ENCODE data around the gene LMLN. TPM values are rescaled to one million over a fixed set of nuclear protein-coding genes. Genes with fewer than 3 reads are reported as not detected.
"Not testable (repeated sequence)": the region's sequence is repeated elsewhere in the genome, so short reads cannot be mapped to it uniquely, and the experiment has no call there.

Gene LMLN
- total RNA-seq, 3 donors from 2014 or later (not counting 1 experiment from before 2014, with no cell fraction given) = 2.3 to 4.5 (median 4.0) TPM

- peak in 1 of 2 donors; percentile 56 for DNase-seq
- 9% methylated on average over 47 of the region's 47 CpGs for WGBS (ENCODE audit: insufficient coverage)
- H3K36me3 ChIP-seq (ENCODE audit: control insufficient read depth, insufficient read depth, low read length) = no peaks in the 10 kb centered on the region
- peaks cover 36% of the 10 kb centered on the region for H3K27me3 ChIP-seq (ENCODE audit: control insufficient read depth, insufficient read depth, low read length)
- H3K9me3 ChIP-seq (ENCODE audit: control insufficient read depth, insufficient read depth, low read length) = peaks cover 5% of the 10 kb centered on the region
- intact Hi-C loops (cut with micrococcal nuclease) = loop anchor here (10.0 kb wide), 1 partner anchor 175 kb away; no protein-coding TSS in a partner anchor
- peaks cover 16% of the 10 kb centered on the region for H3K4me1 ChIP-seq (ENCODE audit: control insufficient read depth, insufficient read depth, low read length)
- peaks cover 34 to 50% of the 10 kb centered on the region in 2 donors for H3K27me3 Mint-ChIP-seq (ENCODE audit: low read depth in 2 of 2)
- H3K9me3 Mint-ChIP-seq = no peaks in the 10 kb centered on the region
- H3K36me3 Mint-ChIP-seq = no peaks in the 10 kb centered on the region
- peak overlapping the region; percentile 78 for H3K4me3 Mint-ChIP-seq
- H3K4me3 ChIP-seq (ENCODE audit: low read length) = peak overlapping the region; percentile 43
- peak; percentile 26 to 65 (median 30) for ATAC-seq
- no peak overlapping the region for H3K27ac ChIP-seq (ENCODE audit: low read length)
- TF ChIP-seq CTCF (IDR thresholded peaks at IDR 0.05) = no peak
- H3K27ac Mint-ChIP-seq = no peak overlapping the region
- H3K4me1 Mint-ChIP-seq = no peaks in the 10 kb centered on the region
These were observed 119.9 kb downstream of the LMLN start for GRCh38 chr3:198079771-198080520.

- Mint-ChIP-seq H3K4me1 (no peaks in the 10 kb centered on the region), H3K27ac (no peak overlapping the region), H3K27me3 (ENCODE audit: low read depth in 2 of 2) (peaks cover 37 to 52% of the 10 kb centered on the region in 2 donors), H3K4me3 (peak overlapping the region; percentile 78), H3K9me3 (no peaks in the 10 kb centered on the region), H3K36me3 (no peaks in the 10 kb centered on the region)
- peaks cover 16% of the 10 kb centered on the region for H3K4me1 ChIP-seq (ENCODE audit: control insufficient read depth, insufficient read depth, low read length)
- peaks cover 5% of the 10 kb centered on the region for H3K9me3 ChIP-seq (ENCODE audit: control insufficient read depth, insufficient read depth, low read length)
- H3K36me3 ChIP-seq (ENCODE audit: control insufficient read depth, insufficient read depth, low read length) = no peaks in the 10 kb centered on the region
- H3K27me3 ChIP-seq (ENCODE audit: control insufficient read depth, insufficient read depth, low read length) = peaks cover 36% of the 10 kb centered on the region
- WGBS (ENCODE audit: insufficient coverage) = 2% methylated on average over 86 of the region's 86 CpGs
- peak; percentile 59 for TF ChIP-seq CTCF (IDR thresholded peaks at IDR 0.05)
- H3K27ac ChIP-seq (ENCODE audit: low read length) = no peak overlapping the region
- ATAC-seq (peak; percentile 92 to 96 (median 93)), DNase-seq (peak; percentile 68 to 87)
- intact Hi-C loops (cut with micrococcal nuclease) = loop anchor here (10.0 kb wide), 1 partner anchor 176 kb away; no protein-coding TSS in a partner anchor
- H3K4me3 ChIP-seq (ENCODE audit: low read length) = peak overlapping the region; percentile 43
These were observed 120.7 kb downstream of the LMLN start for GRCh38 chr3:198080521-198081384.

GRCh38 chr3:198081421-198081844 is 121.4 kb downstream of the LMLN start:
- ATAC-seq (no peak), DNase-seq (no peak)
- Mint-ChIP-seq H3K27ac (no peak overlapping the region), H3K4me3 (peak overlapping the region; percentile 67), H3K27me3 (ENCODE audit: low read depth in 2 of 2) (peaks cover 35 to 52% of the 10 kb centered on the region in 2 donors), H3K9me3 (no peaks in the 10 kb centered on the region), H3K36me3 (no peaks in the 10 kb centered on the region), H3K4me1 (no peaks in the 10 kb centered on the region)
- Histone ChIP-seq H3K36me3 (ENCODE audit: control insufficient read depth, insufficient read depth, low read length) (no peaks in the 10 kb centered on the region), H3K27me3 (ENCODE audit: control insufficient read depth, insufficient read depth, low read length) (peaks cover 36% of the 10 kb centered on the region), H3K27ac (ENCODE audit: low read length) (no peak overlapping the region), H3K4me1 (ENCODE audit: control insufficient read depth, insufficient read depth, low read length) (peaks cover 16% of the 10 kb centered on the region), H3K4me3 (ENCODE audit: low read length) (no peak overlapping the region), H3K9me3 (ENCODE audit: control insufficient read depth, insufficient read depth, low read length) (peaks cover 5% of the 10 kb centered on the region)
- intact Hi-C loops (cut with micrococcal nuclease) = loop anchor here (10.0 kb wide), 1 partner anchor 177 kb away; no protein-coding TSS in a partner anchor
- no peak for TF ChIP-seq CTCF (IDR thresholded peaks at IDR 0.05)
- 32% methylated on average over 33 of the region's 33 CpGs for WGBS (ENCODE audit: insufficient coverage)

GRCh38 chr3:198082226-198082625 is 122.2 kb downstream of the LMLN start:
- H3K27me3 ChIP-seq (ENCODE audit: control insufficient read depth, insufficient read depth, low read length) = peaks cover 41% of the 10 kb centered on the region
- not testable (repeated sequence) for H3K36me3 Mint-ChIP-seq; H3K27ac ChIP-seq (ENCODE audit: low read length); H3K4me1 Mint-ChIP-seq; DNase-seq; H3K9me3 ChIP-seq (ENCODE audit: control insufficient read depth, insufficient read depth, low read length); H3K4me3 ChIP-seq (ENCODE audit: low read length); H3K9me3 Mint-ChIP-seq; H3K36me3 ChIP-seq (ENCODE audit: control insufficient read depth, insufficient read depth, low read length); H3K27ac Mint-ChIP-seq; ATAC-seq
- H3K4me3 Mint-ChIP-seq = peak overlapping the region; percentile 67
- WGBS (ENCODE audit: insufficient coverage) = 100% methylated on average over 2 of the region's 4 CpGs
- H3K27me3 Mint-ChIP-seq (ENCODE audit: low read depth in 2 of 2) = peaks cover 42 to 53% of the 10 kb centered on the region in 2 donors
- peaks cover 16% of the 10 kb centered on the region for H3K4me1 ChIP-seq (ENCODE audit: control insufficient read depth, insufficient read depth, low read length)
- intact Hi-C loops (cut with micrococcal nuclease) = loop anchor here (10.0 kb wide), 1 partner anchor 177 kb away; no protein-coding TSS in a partner anchor

Data from natural killer cell (primary cell).